H9 (cell line): ENCODE measurements around the gene NAT16. TPM values are rescaled to one million over a fixed set of nuclear protein-coding genes. Genes with fewer than 3 reads are reported as not detected.

ENCODE experiments used
- DNase-seq: peaks from one replicate; pipeline ENCODE4 v3.0.0-alpha.2; 2017
- H2AFZ ChIP-seq: one replicate; pipeline ENCODE4 v1.6.1; 2013; ENCODE audit warnings: mild to moderate bottlenecking, low read length, control low read depth, moderate library complexity
- H2AK5ac ChIP-seq: 2 replicates; pipeline ENCODE4 v1.6.1; 2013; ENCODE audit warnings: low read length, control low read depth, mixed read lengths; ENCODE audit not compliant: insufficient read length
- H2BK120ac ChIP-seq: one replicate; pipeline ENCODE4 v1.6.1; 2013; ENCODE audit warnings: low read depth, mild to moderate bottlenecking, low read length, control low read depth, inconsistent platforms; ENCODE audit not compliant: poor library complexity, severe bottlenecking
- H2BK12ac ChIP-seq: 2 replicates; pipeline ENCODE4 v1.6.1; 2013; ENCODE audit warnings: low read length, control low read depth, mixed read lengths, low read depth; ENCODE audit not compliant: insufficient read length
- H2BK15ac ChIP-seq: 2 replicates; pipeline ENCODE4 v1.6.1; 2013; ENCODE audit warnings: low read depth, low read length, control low read depth
- H2BK20ac ChIP-seq: one replicate; pipeline ENCODE4 v1.6.1; 2013; ENCODE audit warnings: low read depth, mild to moderate bottlenecking, low read length, control low read depth, inconsistent platforms; ENCODE audit not compliant: poor library complexity, severe bottlenecking
- H2BK5ac ChIP-seq: 2 replicates; pipeline ENCODE4 v1.6.1; 2013; ENCODE audit warnings: low read length, control low read depth, mixed read lengths; ENCODE audit not compliant: insufficient read length
- H3K14ac ChIP-seq: 2 replicates; pipeline ENCODE4 v1.6.1; 2013; ENCODE audit warnings: low read length, control low read depth; ENCODE audit not compliant: insufficient read depth
- H3K18ac ChIP-seq: 2 replicates; pipeline ENCODE4 v1.6.1; 2013; ENCODE audit warnings: low read depth, mild to moderate bottlenecking, mixed read lengths, low read length, control low read depth; ENCODE audit not compliant: insufficient read length
- H3K23ac ChIP-seq: 2 replicates; pipeline ENCODE4 v1.6.1; 2013; ENCODE audit warnings: low read length, control low read depth, mixed read lengths, low read depth; ENCODE audit not compliant: insufficient read length
- H3K23me2 ChIP-seq: 2 replicates; pipeline ENCODE4 v1.6.1; 2013; ENCODE audit warnings: low read depth, mild to moderate bottlenecking, mixed read lengths, low read length, control low read depth; ENCODE audit not compliant: insufficient read length, poor library complexity, severe bottlenecking
- H3K27ac ChIP-seq: 2 replicates; pipeline ENCODE4 v1.5.1; 2013; ENCODE audit warnings: low read length, control low read depth, mixed read lengths, low read depth; ENCODE audit not compliant: insufficient read length
- H3K27me3 ChIP-seq: 2 replicates; pipeline ENCODE4 v1.6.1; 2013; ENCODE audit warnings: low read length, control low read depth, inconsistent platforms; ENCODE audit not compliant: insufficient read depth
- H3K4ac ChIP-seq: 2 replicates; pipeline ENCODE4 v1.6.1; 2013; ENCODE audit warnings: low read depth, mild to moderate bottlenecking, control low read depth, inconsistent platforms, low read length, moderate library complexity
- H3K4me1 ChIP-seq: 2 replicates; pipeline ENCODE4 v1.6.1; 2013; ENCODE audit warnings: low read length, control low read depth, inconsistent platforms; ENCODE audit not compliant: insufficient read depth
- H3K4me2 ChIP-seq: 2 replicates; pipeline ENCODE4 v1.6.1; 2013; ENCODE audit warnings: low read length, control low read depth, mixed read lengths; ENCODE audit not compliant: insufficient read length, insufficient read depth
- H3K56ac ChIP-seq: 2 replicates; pipeline ENCODE4 v1.6.1; 2013; ENCODE audit warnings: low read depth, mild to moderate bottlenecking, mixed read lengths, low read length, control low read depth; ENCODE audit not compliant: insufficient read length
- H3K79me1 ChIP-seq: 2 replicates; pipeline ENCODE4 v1.6.1; 2013; ENCODE audit warnings: low read depth, mild to moderate bottlenecking, moderate library complexity, low read length, control low read depth, inconsistent platforms; ENCODE audit not compliant: insufficient read depth, poor library complexity, severe bottlenecking
- H3K79me2 ChIP-seq: 2 replicates; pipeline ENCODE4 v1.6.1; 2013; ENCODE audit warnings: low read length, control low read depth, inconsistent platforms; ENCODE audit not compliant: insufficient read depth
- H3K9ac ChIP-seq: 2 replicates; pipeline ENCODE4 v1.6.1; 2013; ENCODE audit warnings: low read length, control low read depth, mixed read lengths; ENCODE audit not compliant: insufficient read length; ENCODE audit errors: extremely low read depth
- H3K9me3 ChIP-seq: one replicate; pipeline ENCODE4 v1.6.1; 2013; ENCODE audit warnings: low read depth, low read length, inconsistent platforms; ENCODE audit not compliant: control insufficient read depth
- H3T11ph ChIP-seq: one replicate; pipeline ENCODE4 v1.6.1; 2013; ENCODE audit warnings: mild to moderate bottlenecking, low read length, control low read depth, inconsistent platforms
- H4K20me1 ChIP-seq: one replicate; pipeline ENCODE4 v1.6.1; 2013; ENCODE audit not compliant: control insufficient read depth, insufficient read length, insufficient read depth
- H4K5ac ChIP-seq: 2 replicates; pipeline ENCODE4 v1.6.1; 2013; ENCODE audit warnings: low read depth, mild to moderate bottlenecking, mixed read lengths, low read length, control low read depth; ENCODE audit not compliant: insufficient read length
- H4K8ac ChIP-seq: replicated peaks from 2 replicates; pipeline ENCODE4 v1.6.1; 2013; ENCODE audit warnings: low read length, control low read depth, mixed read lengths, low read depth; ENCODE audit not compliant: insufficient read length
- H4K91ac ChIP-seq: 2 replicates; pipeline ENCODE4 v1.6.1; 2013; ENCODE audit warnings: low read depth, mild to moderate bottlenecking, moderate library complexity, mixed read lengths, low read length, control low read depth; ENCODE audit not compliant: insufficient read length
- H3K27ac Mint-ChIP-seq, 3 experiments: 2 replicates in 2 of 3; 3 replicates in 1 of 3; pipeline ENCODE4 v1.8.0; 2020 to 2021; ENCODE audit warnings: mixed read lengths in 3 of 3, mild to moderate bottlenecking in 1 of 3, moderate library complexity in 1 of 3
- H3K27me3 Mint-ChIP-seq: 2 replicates; pipeline ENCODE4 v1.8.0; 2021; ENCODE audit warnings: low read depth, mild to moderate bottlenecking, moderate library complexity, mixed read lengths
- H3K36me3 Mint-ChIP-seq, 3 experiments: 2 replicates in 2 of 3; 3 replicates in 1 of 3; pipeline ENCODE4 v1.8.0; 2020 to 2021; ENCODE audit warnings: low read depth in 3 of 3, mixed read lengths in 3 of 3; ENCODE audit not compliant: insufficient read depth in 1 of 3
- H3K4me1 Mint-ChIP-seq, 2 experiments: 2 replicates each; pipeline ENCODE4 v1.8.0; 2020; ENCODE audit warnings: mixed read lengths in 2 of 2
- H3K4me3 Mint-ChIP-seq, 2 experiments: 2 replicates in 1 of 2; 3 replicates in 1 of 2; pipeline ENCODE4 v1.8.0; 2020 to 2021; ENCODE audit warnings: mild to moderate bottlenecking in 2 of 2, mixed read lengths in 2 of 2, moderate library complexity in 1 of 2
- H3K9me3 Mint-ChIP-seq, 2 experiments: 2 replicates in 1 of 2; 3 replicates in 1 of 2; pipeline ENCODE4 v1.8.0; 2020; ENCODE audit warnings: mild to moderate bottlenecking in 2 of 2, mixed read lengths in 2 of 2, moderate library complexity in 1 of 2
- CTCF ChIP-seq: fragments of 200-600 bp; sonication (generic); conservative IDR thresholded peaks from 3 replicates; pipeline ENCODE4 v1.8.0; 2021; ENCODE audit warnings: antibody characterized with exemption, mild to moderate bottlenecking
- whole genome bisulfite sequencing: extraction: QIAGEN DNeasy Blood & Tissue Kit; methylation state at CpG from one replicate; pipeline ENCODE4 v1.1.7; 2013; ENCODE audit warnings: missing lambda C conversion rate, low lambda C conversion rate, mixed read lengths; ENCODE audit not compliant: insufficient read length; ENCODE audit errors: extremely low coverage; 5-methylcytosine and 5-hydroxymethylcytosine counted together
- total RNA-seq: library from RNA; stranded (reverse); gene quantifications from 2 replicates; pipeline ENCODE4 v1.2.1, GENCODE V29; 2021

The NAT16 gene
- total RNA-seq, 1 experiment from 2014 or later, result 0.50 TPM

- Histone ChIP-seq H3K14ac (no peak overlapping the region), H2BK15ac (no peak overlapping the region), H3K4me1 (peaks cover 13% of the 10 kb centered on the region; the same call in 1 of the 2 replicates), H4K5ac (no peak overlapping the region), H3K79me1 (no peaks in the 10 kb centered on the region), H2BK12ac (no peak overlapping the region), H4K91ac (no peak overlapping the region), H2AK5ac (no peak overlapping the region), H2BK120ac (no peak overlapping the region), H3K27ac (no peak overlapping the region), H3K4me2 (no peak overlapping the region), H3K56ac (no peak overlapping the region), H2BK5ac (no peak overlapping the region), H3K23me2 (no peaks in the 10 kb centered on the region), H4K8ac (no peak overlapping the region), H3K23ac (no peak overlapping the region), H4K20me1 (no peaks in the 10 kb centered on the region), H3K79me2 (no peaks in the 10 kb centered on the region), H2AFZ (no peak overlapping the region), H3K9ac (no peak overlapping the region), H3K18ac (no peak overlapping the region), H3K4ac (no peak overlapping the region), H3T11ph (no peak overlapping the region), H3K9me3 (no peaks in the 10 kb centered on the region), H2BK20ac (no peak overlapping the region), H3K27me3 (no peaks in the 10 kb centered on the region)
- Mint-ChIP-seq H3K36me3 (peaks cover 0 to 5% (median 3%) of the 10 kb centered on the region in 3 experiments; a peak in 3 of 7 replicates), H3K4me1 (peaks cover 49 to 56% of the 10 kb centered on the region in 2 experiments), H3K27ac (no peak overlapping the region), H3K9me3 (peaks cover 6 to 7% of the 10 kb centered on the region in 2 experiments; a peak in 3 of 5 replicates), H3K4me3 (no peak overlapping the region), H3K27me3 (peaks cover 7% of the 10 kb centered on the region)
- WGBS, result no CpG with 5 or more reads among the region's 3 CpGs
- TF ChIP-seq CTCF, result no peak
- DNase-seq, result no peak
Measured at GRCh38 chr7:101123703-101124068, 56.4 kb downstream of the NAT16 start.
